A673 (cell line): Measurements from ENCODE around the gene HDAC1.

Experiments used
- EZH2 ChIP-seq: fragments of 200-600 bp; sonication (generic); IDR thresholded peaks from 2 replicates; pipeline ENCODE4 v1.6.1; 2017; ENCODE audit warnings: borderline replicate concordance, low read depth, mild to moderate bottlenecking, mixed read lengths, antibody characterized with exemption, low read length; ENCODE audit not compliant: poor library complexity, severe bottlenecking
- TF ChIP-seq, protein P1 (sequence below): fragments of 300-800, 200-600 bp; sonication (generic); conservative IDR thresholded peaks from 2 replicates; pipeline ENCODE4 v1.5.1; 2017; ENCODE audit warnings: low read depth, mild to moderate bottlenecking, antibody characterized with exemption, low read length, moderate library complexity, mixed read lengths

DNA sequence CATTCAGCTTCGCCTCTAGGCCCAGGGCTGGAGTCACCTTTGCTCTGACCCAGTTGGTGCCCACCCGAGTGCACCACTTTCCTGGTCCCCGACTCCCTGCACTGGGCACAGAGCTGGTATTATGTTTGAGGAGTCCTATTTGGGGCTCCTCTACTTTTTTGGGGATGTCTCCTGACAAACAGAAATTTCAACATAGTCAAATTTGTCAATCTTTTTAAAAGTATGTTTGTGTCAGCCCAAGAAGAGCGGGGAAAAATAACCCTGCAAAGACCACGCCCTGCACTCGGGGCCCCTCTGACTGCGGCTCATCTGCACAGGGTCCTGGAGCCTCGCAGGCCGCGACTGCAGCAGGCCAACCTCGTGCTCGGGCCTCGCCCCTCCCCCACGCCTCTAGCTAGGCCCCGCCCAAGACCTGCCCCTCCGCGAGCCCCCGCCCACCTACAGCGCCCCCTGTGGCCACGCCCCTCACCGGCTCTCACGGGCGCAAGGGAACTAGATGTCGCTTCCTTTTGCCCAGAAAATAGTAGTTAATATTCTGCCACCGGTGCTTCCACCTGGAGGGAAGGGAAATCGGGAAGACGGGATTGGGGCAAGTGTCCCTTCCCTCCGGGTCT is 59.0 kb downstream of the HDAC1 start:
- no peak for TF ChIP-seq EZH2
- TF ChIP-seq, protein P1, sequence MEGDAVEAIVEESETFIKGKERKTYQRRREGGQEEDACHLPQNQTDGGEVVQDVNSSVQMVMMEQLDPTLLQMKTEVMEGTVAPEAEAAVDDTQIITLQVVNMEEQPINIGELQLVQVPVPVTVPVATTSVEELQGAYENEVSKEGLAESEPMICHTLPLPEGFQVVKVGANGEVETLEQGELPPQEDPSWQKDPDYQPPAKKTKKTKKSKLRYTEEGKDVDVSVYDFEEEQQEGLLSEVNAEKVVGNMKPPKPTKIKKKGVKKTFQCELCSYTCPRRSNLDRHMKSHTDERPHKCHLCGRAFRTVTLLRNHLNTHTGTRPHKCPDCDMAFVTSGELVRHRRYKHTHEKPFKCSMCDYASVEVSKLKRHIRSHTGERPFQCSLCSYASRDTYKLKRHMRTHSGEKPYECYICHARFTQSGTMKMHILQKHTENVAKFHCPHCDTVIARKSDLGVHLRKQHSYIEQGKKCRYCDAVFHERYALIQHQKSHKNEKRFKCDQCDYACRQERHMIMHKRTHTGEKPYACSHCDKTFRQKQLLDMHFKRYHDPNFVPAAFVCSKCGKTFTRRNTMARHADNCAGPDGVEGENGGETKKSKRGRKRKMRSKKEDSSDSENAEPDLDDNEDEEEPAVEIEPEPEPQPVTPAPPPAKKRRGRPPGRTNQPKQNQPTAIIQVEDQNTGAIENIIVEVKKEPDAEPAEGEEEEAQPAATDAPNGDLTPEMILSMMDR: peak; percentile 75
